ENCODE results near the gene PEX7.
"Not testable (repeated sequence)": the region's sequence is repeated elsewhere in the genome, so short reads cannot be mapped to it uniquely, and the experiment has no call there.

The PEX7 gene, protein sequence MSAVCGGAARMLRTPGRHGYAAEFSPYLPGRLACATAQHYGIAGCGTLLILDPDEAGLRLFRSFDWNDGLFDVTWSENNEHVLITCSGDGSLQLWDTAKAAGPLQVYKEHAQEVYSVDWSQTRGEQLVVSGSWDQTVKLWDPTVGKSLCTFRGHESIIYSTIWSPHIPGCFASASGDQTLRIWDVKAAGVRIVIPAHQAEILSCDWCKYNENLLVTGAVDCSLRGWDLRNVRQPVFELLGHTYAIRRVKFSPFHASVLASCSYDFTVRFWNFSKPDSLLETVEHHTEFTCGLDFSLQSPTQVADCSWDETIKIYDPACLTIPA

DNA sequence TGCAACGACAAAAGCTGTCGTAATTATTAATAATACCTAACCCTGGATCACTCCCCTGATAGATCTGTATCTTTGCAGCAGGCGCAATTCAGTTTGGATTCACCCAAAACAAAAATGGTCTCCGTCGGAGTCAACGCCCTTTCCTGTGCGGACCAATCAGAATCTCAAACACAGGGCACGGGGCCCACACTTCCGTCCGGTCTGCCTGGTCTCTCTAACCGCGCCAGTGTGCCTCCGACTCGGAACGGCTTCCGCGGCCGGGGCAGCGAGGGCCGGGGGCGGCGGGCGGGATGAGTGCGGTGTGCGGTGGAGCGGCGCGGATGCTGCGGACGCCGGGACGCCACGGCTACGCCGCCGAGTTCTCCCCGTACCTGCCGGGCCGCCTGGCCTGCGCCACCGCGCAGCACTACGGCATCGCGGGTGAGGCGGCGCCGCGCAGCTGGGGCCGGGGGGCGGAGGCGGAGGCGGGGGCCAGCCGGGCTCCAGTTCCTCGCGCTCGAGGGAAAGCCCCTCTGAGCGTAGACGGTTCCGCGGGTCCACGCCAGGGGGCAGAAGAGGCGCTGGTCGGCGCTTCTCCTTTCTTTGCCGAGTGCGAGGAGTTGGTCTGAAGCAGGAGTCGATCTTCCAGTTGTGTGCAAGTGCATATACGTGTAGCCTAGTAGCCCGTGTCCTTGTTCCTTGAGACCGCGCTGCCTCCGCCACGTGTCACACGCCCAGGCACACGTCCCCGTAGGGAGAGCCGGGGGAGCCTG lies at the start of gene PEX7:
TSS of gene PEX7 (plus strand) at position 217 of the 752 bp plus-strand sequence. CDS start at position 291, 74 bp downstream.
- peak; percentile 87 for DNase-seq

DNA sequence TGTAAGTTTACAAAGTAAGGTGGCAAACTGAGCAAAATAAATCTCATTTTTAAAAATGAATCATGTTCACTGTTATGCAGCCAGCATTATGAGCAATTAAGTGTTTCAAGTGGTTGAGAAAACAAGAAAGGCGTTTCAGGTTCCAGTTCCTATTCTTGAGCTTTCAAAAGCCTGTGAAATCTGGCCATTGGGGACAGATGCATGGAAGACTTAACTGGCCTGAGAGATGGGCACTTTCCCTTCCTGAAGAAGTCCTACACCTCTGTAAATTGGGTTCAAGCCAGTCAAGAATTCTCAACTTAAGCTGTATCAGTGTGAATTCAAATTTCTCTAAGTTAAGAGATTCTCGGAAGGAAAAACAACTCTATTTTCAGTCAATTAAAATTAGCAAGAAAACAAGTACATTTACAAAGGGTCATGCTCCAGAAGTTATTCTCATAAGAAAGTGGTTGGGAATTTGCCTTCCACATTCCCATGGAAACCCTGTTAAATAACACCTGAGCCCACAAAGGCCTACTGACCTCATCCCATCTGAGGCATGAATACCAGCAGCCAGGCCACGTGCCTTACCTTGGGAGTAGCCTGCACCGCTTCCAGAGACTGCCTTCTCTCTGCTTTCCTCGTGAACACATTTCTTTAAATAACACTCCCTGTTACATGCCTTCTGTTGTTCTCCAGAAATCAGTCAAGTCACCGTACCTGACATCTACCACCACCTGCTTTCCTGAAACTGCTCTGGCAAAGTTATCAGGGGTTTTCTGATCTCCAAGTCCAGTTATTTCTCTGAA lies 49.5 kb upstream of the PEX7 start:
- no peak for DNase-seq

DNA sequence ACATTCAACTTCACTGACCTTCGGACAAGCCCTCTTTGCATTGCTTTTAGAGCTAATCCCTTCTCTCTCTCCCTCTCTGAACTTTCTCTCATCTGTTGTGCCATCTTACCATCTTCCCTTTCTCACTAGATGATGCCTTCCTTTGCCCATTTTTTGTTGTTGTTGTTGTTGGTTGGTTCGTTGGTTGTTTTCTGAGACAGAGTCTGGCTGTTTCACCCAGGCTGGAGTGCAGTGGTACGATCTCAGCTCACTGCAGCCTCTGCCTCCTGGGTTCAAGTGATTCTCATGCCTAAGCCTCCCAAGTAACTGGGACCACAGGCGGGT lies 49.0 kb upstream of the PEX7 start:
- DNase-seq: no peak

DNA sequence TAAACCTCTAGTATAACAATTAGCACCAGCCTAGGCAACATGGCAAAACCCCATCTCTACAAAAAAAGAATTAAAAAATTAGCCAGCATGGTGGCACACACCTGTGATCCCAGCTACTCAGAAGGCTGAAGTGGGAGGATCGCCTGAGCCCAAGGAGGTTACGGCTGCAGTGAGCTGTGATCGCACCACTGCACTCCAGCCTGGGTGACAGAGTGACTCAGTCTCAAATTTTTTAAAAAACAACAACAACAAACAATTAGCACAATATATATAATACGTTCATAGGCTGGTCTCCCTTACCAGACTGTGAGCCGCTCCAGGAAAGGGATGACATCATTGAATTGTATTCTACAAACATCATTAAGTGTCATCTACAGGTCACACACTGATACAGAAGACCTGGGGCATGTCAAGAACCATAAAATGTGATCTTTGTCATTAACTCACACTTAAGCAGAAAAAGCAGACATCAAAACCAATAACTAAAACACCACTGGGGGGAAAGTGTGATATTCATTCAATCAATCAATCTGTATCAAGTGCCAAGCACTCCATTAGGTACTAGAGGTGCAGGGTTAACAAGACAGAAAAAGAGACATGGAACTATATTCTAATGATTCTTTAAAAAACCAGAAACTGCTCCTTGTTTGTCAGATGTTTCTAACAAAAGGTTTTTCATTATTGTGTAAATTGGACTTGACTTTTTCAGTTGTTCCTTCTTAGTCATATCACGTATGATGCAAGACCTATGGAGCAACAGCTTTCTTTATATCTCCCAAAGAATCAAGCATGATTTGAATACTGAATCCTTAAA lies 48.0 kb upstream of the PEX7 start:
- DNase-seq: no peak

DNA sequence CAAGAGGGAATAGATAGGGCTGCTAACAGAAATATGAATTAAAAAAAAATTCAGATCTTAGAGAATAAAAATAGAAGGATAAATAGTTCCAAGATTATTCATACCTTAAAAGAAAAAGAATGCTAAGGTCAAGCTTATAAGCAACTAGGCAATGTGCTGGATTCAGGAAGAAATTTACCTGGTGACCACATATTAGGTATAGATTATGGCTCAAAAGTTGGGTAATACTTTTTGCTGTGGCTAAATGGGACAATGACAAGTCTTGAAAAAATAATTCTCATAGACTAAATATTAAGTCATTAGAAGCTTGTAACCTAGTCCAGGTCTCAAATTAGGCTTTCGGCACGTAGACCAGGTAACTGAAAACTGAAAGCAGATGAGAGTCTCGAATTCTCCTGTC lies 47.3 kb upstream of the PEX7 start:
- DNase-seq: no peak

DNA sequence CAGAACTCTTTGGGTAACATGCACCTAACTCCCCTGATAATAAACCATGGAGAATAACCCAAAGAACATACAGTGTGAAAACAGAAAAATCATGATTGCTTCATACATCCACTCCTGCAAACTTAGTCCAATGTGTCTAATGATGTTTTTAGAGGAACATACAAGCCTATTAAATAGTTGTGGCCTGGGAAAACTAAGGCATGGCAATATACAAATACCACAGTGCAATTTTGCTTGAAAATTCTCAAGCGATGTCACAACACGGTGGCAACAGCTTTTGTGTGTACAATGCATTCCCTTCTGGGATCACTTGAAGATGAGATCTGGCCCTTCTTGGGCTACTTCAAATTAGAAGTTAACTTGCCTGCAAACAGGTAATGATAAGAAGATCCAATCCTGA lies 46.8 kb upstream of the PEX7 start:
- DNase-seq: no peak

DNA sequence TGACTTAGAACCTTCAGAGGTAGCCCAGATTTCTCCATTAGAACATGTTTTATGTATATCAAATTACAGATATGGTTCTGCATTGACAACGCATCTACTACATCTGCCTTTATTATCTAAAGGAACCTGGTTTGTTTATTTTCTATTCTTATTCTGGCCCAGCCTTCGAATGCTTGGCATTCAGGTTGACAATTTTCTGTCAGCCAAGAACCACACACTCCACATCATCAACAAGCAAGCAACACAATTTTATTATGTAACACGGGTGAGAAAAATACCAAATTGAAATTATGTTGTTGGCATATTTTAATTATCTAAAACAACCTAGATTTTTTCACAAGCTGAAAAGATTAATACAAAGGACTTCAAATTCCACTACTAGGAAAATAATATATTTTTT lies 44.7 kb upstream of the PEX7 start:
- DNase-seq: no peak

DNA sequence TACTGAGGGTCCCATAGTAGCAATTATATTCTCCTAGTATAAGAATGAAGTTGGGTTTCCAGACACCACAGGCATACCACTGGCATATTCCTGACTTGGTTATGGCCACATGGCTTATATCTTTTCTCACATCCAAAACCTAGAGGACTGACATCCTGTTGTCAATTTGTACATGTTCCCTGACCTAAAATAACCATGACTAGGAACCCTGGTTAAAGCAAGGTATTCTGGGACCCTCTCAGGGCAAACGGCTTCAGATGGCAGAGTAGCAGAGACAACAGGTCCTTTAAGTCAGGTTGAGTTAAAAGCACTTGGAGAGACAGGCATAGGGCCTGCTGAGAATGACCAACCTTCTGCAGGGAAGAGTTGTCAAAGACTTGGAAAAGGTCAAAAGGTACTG lies 42.7 kb upstream of the PEX7 start:
- no peak for DNase-seq

DNA sequence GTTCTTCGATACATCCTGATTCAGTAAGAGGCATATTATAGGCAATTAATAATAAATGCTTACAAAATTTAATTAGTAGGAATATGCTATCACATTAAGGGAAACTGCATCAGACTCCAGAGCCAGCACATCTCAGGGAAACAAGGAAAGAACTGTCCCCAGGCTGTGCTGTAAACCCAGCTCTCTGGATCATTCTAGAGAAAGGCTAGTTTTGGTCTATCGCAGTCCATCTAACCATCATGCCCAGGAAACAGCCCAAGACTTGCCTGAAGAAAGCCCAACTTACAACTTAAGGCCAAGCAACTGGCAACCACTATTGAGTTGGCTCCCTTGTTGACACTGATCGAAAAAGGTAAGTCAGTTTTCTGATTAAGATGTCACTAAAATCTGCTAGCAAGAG lies 41.4 kb upstream of the PEX7 start:
- DNase-seq: no peak

DNA sequence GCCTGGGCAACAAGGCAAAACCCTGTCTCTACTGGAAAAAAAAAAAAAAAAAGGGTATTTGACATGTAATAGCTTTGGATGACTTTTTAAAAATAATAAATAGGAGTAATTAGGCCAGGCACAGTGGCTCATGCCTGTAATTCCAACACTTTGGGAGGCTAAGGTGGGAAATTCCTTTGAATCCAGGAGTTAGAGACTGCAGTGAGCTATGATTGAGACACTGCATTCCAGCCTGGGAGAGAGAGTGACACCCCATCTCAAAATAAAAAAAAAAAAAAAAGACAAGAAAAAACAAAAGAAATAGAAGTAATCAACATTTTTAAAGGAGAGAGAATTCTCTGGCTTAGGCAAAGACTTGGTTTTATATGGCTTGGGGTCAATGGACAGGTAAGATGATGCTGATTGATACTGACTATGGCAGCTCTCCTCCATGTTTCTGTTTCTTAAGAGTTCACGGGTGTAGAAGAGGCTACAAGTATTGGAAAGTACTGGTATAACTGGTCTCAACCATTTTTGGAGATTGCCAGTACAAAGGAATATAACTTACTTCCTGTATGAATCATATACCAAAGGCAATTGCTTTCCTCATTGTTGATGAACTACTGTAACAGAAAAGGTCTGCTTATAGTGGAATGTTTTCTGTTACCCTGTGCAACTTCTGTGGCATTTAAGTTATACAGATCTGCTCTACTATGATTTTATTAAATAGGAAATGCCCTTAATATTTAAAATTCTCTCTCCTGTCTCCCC lies 40.2 kb upstream of the PEX7 start:
- DNase-seq: no peak

DNA sequence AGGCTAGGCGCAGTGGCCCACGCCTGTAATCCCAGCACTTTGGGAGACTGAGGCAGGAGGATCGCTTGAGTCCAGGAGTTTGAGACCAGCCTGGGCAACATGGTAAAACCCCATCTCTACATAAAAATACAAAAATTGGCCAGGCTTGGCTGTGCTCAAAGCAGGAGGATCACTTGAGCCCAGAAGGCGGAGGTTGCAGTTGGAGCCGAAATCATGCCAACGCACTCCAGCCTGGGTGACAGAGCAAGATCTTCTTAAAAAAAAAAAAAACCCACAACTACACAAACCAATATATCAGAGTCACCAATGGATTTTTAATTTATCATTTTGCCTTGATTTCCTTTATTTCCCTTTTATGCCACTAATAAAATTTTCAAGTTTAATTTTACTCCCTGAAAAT lies 39.4 kb upstream of the PEX7 start:
- DNase-seq: no peak

DNA sequence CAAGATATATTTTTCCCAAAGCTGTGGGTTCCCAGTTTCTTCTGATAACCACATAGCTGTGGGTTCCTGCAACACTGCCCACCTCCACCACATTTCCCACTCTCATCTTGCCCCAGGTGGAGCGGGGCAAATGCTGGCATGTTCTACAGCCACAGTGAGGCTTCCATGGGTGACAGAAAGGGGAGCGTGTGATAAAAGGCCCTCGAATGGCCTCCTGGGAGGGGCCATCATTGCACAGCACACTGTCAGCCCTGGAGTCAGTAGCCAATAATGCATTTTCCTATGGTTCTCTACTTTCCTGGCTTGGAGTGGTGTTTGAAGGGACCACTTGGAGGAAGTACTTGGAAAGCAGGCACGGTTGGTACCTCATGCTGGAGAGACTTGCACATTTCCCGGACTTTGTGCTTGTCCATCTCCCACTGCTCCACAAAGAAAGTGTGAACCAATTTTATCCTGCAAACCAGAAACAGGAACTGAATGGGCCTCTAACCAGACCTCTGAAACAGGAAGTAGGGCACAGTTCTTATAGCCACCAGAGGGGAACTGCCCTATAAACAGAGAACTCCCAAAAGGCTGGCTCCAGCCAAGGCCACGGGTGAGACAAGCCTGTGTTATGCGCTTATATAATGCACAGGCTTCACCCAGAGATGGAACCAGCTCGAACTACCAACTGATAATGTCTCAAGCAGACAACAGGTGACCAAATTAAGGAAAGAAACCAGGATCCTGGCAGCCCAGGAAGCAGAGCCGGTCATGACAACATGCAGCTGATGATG lies 38.7 kb upstream of the PEX7 start:
- DNase-seq: no peak

DNA sequence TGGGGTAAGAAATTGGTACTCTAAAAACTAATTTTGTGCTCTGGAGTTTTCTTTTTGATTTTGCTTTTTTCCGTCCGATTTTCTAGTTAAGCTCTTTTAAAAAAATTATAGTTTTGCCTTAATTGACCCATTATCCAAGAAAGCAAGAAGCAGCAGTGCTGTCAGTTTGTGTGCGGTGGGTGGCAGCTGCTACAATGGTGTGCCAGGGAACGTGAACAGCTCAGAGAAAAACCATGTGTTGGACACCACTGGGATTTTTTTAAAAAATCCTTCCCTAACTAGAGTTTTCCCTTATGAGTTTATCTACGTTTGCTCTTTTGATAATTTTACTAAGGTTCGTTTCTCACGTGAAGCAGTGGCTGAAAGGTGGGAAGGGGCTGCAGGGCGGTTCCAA lies 38.1 kb upstream of the PEX7 start:
- no peak for DNase-seq

DNA sequence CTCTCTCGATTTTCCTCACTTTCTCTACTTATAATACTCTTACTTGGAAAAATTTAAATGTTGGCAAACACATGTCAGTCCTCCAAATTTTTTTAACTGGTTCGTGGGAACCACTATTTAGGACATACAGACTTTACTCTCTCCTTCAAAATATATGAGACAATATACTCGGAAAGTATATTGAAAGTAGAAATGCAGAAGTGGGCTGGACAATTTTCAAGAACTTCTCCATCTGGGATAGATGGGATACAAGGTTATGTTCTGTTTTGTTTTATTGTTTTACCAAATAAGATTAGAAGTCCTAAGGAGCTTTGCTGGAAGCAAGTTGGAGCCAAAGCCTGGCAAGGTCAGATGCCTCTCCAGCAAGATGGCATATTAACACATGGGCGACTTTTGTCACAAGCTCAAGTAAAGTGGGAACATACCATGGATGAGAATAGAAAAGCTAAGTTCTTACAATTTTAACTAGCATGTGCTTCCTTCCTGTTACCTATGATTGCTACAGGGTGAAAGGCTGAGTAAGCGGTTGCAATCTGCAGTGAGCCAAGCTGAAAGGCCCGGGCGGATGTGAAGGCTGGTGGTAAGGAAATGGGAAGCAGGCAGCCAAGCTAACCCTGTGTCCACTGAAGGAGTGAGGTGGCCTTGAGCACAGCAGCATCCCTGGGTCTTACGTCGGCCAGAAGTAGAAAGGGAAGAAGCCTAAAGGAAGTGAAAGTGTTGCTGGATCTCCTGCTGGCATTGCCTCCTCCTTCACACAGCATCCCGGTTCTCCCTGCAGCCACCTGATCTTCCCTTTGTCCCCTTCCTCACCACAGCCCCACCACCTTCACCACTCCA lies 37.3 kb upstream of the PEX7 start:
- DNase-seq: peak; percentile 29

DNA sequence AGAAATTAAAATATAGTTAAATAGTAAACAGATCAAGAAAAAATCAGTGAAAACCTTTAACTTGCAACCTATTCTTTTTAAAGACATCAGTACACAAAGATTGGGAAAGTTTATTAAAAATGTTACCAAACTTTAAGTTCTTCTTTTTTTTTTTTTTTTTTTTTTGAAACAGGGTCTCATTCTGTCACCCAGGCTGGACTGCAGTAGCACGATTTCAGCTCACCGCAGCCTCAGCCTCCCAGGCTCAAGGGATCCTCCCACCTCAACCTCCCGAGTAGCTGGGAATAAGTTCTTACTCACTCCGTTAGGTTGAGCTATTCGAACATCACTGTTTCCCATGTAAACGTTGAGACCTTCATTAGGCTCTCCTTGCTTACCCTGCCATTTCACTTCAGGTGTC lies 35.7 kb upstream of the PEX7 start:
- no peak for DNase-seq

DNA sequence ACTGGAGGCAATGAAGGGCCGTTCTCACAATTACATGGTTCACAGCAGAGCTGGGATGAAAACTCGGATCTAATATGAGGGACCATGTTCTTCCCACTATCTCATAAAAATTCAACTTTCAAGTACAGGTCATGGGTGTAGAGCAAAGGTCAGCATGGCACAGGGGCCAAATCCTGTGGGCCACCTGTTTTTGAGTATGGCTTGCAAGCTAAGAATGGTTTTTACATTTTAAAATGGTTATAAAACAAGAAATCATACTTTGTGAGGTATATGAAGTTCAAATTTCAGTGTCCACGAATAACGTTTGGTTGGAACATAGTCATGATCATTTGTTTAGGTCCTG lies 34.7 kb upstream of the PEX7 start:
- no peak for DNase-seq

DNA sequence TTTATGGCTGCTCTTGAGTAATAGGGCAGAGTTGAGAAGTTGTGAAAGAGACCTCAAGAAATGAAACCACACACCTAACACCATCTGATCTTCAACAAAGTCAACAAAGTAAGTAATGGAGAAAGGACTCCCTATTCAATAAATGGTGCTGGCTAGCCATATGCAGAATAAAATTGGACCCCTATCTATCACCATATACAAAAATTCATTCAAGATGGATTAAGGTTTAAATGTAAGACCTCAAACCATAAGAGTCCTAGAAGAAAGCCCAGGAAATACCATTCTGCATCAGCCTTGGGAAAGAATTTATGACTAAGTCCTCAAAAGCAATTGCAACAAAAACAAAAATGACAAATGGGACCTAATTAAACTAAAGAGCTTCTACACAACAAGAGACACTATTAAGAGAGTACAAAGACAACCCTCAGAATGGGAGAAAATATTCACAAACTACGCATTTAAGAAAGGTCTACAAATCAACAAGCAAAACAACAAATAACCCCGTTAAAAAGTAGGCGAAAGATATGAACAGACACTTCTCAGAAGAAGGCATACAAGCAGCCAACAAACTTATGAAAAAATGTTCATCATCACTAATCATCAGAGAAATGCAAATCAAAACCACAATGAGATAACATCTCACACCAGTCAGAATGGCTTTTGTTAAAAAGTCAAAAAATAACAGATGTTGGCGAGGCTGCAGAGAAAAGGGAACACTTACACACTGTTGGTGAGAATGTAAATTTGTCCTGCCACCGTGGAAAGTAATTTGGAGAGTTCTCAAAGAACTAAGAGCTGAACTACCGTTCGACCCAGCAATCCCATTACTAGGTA lies 34.1 kb upstream of the PEX7 start:
- DNase-seq: no peak

DNA sequence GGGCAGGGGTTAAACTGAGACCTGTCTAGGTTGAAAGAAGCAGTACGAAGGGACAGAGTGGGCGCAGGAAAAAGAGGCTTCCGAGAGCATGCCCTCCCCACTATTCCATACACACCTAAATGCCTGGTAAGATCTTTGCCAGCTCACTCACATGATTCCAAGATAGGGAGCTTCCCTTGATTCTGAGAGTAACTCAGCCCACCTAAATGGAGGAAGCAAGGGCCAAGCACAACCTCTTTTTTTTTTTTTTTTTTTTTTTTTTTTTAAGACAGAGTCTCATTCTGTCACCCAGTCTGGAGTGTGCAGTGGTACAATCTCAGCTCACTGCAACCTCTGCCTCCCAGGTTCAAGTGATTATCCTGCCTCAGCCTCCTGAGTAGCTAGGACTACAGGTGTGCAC lies 33.0 kb upstream of the PEX7 start:
- not testable (repeated sequence) for DNase-seq

DNA sequence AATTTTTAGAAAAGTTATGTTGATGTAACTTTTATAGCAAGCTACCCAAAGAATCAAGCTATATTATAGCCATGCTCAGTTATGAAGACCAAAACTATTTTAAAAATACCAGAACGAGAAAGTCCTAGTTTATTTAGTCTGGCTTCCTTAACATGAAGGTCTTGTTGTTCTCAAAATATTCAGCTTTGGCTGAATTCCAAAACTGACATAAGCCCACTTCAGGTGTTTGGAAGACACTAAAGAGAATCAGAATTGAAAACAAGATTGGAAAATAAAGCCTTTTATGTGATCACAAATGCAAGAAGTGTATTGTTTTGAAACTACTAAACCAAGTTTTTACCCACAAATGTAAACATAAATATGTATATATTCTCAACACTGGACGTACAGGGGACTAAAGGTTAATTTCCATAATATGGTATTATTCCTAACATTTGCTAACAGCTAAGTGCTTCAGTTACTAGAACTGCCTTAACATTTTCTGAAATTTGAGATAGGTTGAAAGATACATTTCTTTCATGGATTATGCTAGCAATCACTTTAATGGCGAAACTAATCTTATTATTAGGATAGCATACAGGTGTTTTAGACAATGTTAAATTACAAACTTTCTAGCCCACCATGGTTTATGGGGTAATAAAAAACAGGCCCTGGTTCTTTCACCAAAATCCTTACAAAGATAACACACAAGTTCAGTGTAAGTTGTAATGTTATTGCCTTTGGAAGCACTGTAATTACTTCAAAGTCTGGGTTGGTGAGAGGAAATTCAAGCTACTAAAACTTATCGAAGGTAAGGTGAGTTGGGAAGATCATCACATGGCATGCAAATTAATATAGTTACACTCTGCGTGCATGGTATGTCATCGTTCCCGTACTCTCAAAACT lies 31.7 kb upstream of the PEX7 start:
- DNase-seq: no peak

All from activated naive CD4-positive, alpha-beta T cell treated with anti-CD3 and anti-CD28 coated beads, Interleukin-2, amount 50 U/mL, for 16 hours (primary cell).